Stimulated activated CD8-positive, alpha-beta memory T cell treated with anti-CD3 and anti-CD28 coated beads, Interleukin-15, amount 100 ng/mL, for 1 hour (primary cell): ENCODE data around the gene TMEM212.
"Not testable (repeated sequence)": the region's sequence is repeated elsewhere in the genome, so short reads cannot be mapped to it uniquely, and the experiment has no call there.

Source experiments
- DNase-seq: peaks from one replicate; pipeline ENCODE4 v3.0.0-alpha.2; 2020; ENCODE audit warnings: low read depth

Gene TMEM212

GRCh38 chr3:171835116-171835515 is 8.0 kb upstream of the TMEM212 start:
- no peak for DNase-seq

GRCh38 chr3:171835613-171836012 is 7.5 kb upstream of the TMEM212 start:
- DNase-seq: no peak

GRCh38 chr3:171836855-171837254 is 6.3 kb upstream of the TMEM212 start:
- DNase-seq: no peak

- no peak for DNase-seq
Observed at GRCh38 chr3:171837698-171838097, 5.5 kb upstream of the TMEM212 start.

- no peak for DNase-seq
Observed at GRCh38 chr3:171838218-171838720, 4.9 kb upstream of the TMEM212 start.

GRCh38 chr3:171839270-171839669 is 3.9 kb upstream of the TMEM212 start:
- no peak for DNase-seq

- DNase-seq: no peak
Observed at GRCh38 chr3:171840445-171840810, 2.7 kb upstream of the TMEM212 start.

- DNase-seq: no peak
Observed at GRCh38 chr3:171840811-171841619, 2.1 kb upstream of the TMEM212 start.

GRCh38 chr3:171841620-171842000 is 1.5 kb upstream of the TMEM212 start:
- no peak for DNase-seq

- no peak for DNase-seq
Observed at GRCh38 chr3:171844873-171845272, 1.7 kb downstream of the TMEM212 start.

GRCh38 chr3:171845481-171846284 is 2.5 kb downstream of the TMEM212 start:
- DNase-seq: no peak

GRCh38 chr3:171846597-171846996 is 3.4 kb downstream of the TMEM212 start:
- no peak for DNase-seq

- no peak for DNase-seq
Observed at GRCh38 chr3:171847133-171847532, 4.0 kb downstream of the TMEM212 start.

- no peak for DNase-seq
Observed at GRCh38 chr3:171847595-171848259, 4.6 kb downstream of the TMEM212 start.

GRCh38 chr3:171849617-171850319 is 6.6 kb downstream of the TMEM212 start:
- no peak for DNase-seq

- no peak for DNase-seq
Observed at GRCh38 chr3:171850320-171850959, 7.3 kb downstream of the TMEM212 start.

- no peak for DNase-seq
Observed at GRCh38 chr3:171850960-171851659, 8.0 kb downstream of the TMEM212 start.

- no peak for DNase-seq
Observed at GRCh38 chr3:171851660-171852058, 8.5 kb downstream of the TMEM212 start.

- no peak for DNase-seq
Observed at GRCh38 chr3:171854649-171855305, 11.6 kb downstream of the TMEM212 start.

- not testable (repeated sequence) for DNase-seq
Observed at GRCh38 chr3:171858770-171859169, 15.6 kb downstream of the TMEM212 start.
